ENCODE results near the gene SGTA. TPM values are rescaled to one million over a fixed set of nuclear protein-coding genes. Genes with fewer than 3 reads are reported as not detected.
A peak's percentile ranks its signal among the peaks of the same experiment; 100 is the strongest.

SGTA gene
- total and polyA plus RNA-seq, 2 of the 13 experiments (the other 11 are each of a cell fraction or from before 2014, with no cell fraction given), result 43.9 to 47.4 TPM

DNA sequence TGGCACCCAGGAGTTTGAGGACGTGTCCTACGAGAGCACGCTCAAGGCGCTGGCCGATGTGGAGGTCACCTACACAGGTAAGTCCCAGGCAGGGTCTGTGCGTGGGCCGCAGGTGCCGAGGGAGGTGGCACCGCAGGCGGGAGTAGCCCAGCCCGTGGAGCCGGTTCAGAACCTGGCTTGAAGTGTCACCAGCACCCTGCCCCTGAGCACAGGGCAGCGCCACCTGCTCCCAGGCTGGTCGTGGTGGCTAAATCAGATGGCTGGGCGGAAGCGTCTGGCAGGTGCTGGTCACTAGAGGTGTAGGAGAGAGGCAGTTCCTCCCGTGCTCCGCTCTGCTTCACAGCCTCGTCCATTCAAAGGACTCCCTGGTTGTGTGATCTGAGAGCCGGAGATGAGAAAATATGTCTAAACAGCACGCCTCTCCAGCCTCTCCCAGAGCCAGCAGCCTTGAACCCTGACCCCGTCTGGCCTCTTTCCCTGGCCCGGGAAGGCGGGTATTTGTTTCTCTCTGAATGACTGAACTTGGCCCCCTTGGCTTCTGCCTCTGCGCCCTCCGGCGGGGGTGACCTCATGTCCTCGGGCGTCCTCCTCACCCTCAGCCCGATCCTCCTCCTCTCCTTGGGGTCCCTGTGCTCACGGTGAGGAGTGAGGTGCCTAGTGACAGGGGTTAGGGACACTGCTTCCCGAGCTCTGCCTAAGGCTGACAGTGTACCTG, 7.6 kb upstream of the SGTA start (continued):
- TF ChIP-seq ZSCAN9 (CRISPR knock-in tag; IDR thresholded peaks at IDR 0.05; ENCODE audit: borderline replicate concordance) (peak; percentile 71), IKZF1 (IDR thresholded peaks at IDR 0.05) (no peak), ZNF850 (CRISPR knock-in tag; conservative IDR thresholded peaks at IDR 0.05) (no peak), ZSCAN29 (CRISPR knock-in tag; conservative IDR thresholded peaks at IDR 0.05) (peak; percentile 81; the same call in 1 of the 2 replicates), ZNF101 (CRISPR knock-in tag; IDR thresholded peaks at IDR 0.05; ENCODE audit: borderline replicate concordance, low read depth) (no peak), FOXA3 (CRISPR knock-in tag; IDR thresholded peaks at IDR 0.05) (peak; percentile 59; the same call in 1 of the 2 replicates), REL (CRISPR knock-in tag; conservative IDR thresholded peaks at IDR 0.05) (no peak), MAFG (CRISPR knock-in tag; IDR thresholded peaks at IDR 0.05) (no peak), MEF2D (CRISPR knock-in tag; IDR thresholded peaks at IDR 0.05) (peak; percentile 93), MED13 (CRISPR knock-in tag; IDR thresholded peaks at IDR 0.05) (no peak), SRSF1 (optimal IDR thresholded peaks at IDR 0.05; ENCODE audit: low read depth, low read length) (no peak), FLYWCH1 (CRISPR knock-in tag; IDR thresholded peaks at IDR 0.05) (no peak), ZNF547 (CRISPR knock-in tag; IDR thresholded peaks at IDR 0.05) (no peak), ARNT (IDR thresholded peaks at IDR 0.05) (no peak), MED1 (CRISPR knock-in tag; IDR thresholded peaks at IDR 0.05) (peak; percentile 89), MTA1 (CRISPR knock-in tag; IDR thresholded peaks at IDR 0.05; ENCODE audit: borderline replicate concordance) (peak; percentile 87), ZMYM2 (CRISPR knock-in tag; IDR thresholded peaks at IDR 0.05) (no peak), ZNF34 (CRISPR knock-in tag; IDR thresholded peaks at IDR 0.05; ENCODE audit: borderline replicate concordance) (no peak), NAIF1 (CRISPR knock-in tag; IDR thresholded peaks at IDR 0.05; ENCODE audit: borderline replicate concordance) (no peak)
- TF ChIP-seq, protein P1, sequence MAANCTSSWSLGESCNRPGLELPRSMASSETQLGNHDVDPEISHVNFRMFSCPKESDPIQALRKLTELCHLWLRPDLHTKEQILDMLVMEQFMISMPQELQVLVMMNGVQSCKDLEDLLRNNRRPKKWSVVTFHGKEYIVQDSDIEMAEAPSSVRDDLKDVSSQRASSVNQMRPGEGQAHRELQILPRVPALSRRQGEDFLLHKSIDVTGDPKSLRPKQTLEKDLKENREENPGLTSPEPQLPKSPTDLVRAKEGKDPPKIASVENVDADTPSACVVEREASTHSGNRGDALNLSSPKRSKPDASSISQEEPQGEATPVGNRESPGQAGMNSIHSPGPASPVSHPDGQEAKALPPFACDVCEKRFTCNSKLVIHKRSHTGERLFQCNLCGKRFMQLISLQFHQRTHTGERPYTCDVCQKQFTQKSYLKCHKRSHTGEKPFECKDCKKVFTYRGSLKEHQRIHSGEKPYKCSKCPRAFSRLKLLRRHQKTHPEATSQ (CRISPR knock-in tag; IDR thresholded peaks at IDR 0.05; ENCODE audit: borderline replicate concordance), result no peak
- TF ChIP-seq, protein P2, sequence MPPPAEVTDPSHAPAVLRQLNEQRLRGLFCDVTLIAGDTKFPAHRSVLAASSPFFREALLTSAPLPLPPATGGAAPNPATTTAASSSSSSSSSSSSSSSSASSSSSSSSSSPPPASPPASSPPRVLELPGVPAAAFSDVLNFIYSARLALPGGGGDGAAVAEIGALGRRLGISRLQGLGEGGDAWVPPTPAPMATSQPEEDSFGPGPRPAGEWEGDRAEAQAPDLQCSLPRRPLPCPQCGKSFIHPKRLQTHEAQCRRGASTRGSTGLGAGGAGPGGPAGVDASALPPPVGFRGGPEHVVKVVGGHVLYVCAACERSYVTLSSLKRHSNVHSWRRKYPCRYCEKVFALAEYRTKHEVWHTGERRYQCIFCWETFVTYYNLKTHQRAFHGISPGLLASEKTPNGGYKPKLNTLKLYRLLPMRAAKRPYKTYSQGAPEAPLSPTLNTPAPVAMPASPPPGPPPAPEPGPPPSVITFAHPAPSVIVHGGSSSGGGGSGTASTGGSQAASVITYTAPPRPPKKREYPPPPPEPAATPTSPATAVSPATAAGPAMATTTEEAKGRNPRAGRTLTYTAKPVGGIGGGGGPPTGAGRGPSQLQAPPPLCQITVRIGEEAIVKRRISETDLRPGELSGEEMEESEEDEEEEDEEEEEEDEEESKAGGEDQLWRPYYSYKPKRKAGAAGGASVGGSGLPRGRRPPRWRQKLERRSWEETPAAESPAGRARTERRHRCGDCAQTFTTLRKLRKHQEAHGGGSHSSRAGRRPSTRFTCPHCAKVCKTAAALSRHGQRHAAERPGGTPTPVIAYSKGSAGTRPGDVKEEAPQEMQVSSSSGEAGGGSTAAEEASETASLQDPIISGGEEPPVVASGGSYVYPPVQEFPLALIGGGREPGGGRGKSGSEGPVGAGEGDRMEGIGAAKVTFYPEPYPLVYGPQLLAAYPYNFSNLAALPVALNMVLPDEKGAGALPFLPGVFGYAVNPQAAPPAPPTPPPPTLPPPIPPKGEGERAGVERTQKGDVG (CRISPR knock-in tag; IDR thresholded peaks at IDR 0.05; ENCODE audit: borderline replicate concordance), result peak; percentile 88; the same call in 1 of the 2 replicates
- TF ChIP-seq, protein P3, sequence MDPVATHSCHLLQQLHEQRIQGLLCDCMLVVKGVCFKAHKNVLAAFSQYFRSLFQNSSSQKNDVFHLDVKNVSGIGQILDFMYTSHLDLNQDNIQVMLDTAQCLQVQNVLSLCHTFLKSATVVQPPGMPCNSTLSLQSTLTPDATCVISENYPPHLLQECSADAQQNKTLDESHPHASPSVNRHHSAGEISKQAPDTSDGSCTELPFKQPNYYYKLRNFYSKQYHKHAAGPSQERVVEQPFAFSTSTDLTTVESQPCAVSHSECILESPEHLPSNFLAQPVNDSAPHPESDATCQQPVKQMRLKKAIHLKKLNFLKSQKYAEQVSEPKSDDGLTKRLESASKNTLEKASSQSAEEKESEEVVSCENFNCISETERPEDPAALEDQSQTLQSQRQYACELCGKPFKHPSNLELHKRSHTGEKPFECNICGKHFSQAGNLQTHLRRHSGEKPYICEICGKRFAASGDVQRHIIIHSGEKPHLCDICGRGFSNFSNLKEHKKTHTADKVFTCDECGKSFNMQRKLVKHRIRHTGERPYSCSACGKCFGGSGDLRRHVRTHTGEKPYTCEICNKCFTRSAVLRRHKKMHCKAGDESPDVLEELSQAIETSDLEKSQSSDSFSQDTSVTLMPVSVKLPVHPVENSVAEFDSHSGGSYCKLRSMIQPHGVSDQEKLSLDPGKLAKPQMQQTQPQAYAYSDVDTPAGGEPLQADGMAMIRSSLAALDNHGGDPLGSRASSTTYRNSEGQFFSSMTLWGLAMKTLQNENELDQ (CRISPR knock-in tag; IDR thresholded peaks at IDR 0.05; ENCODE audit: borderline replicate concordance), result no peak
- TF ChIP-seq, protein P4, sequence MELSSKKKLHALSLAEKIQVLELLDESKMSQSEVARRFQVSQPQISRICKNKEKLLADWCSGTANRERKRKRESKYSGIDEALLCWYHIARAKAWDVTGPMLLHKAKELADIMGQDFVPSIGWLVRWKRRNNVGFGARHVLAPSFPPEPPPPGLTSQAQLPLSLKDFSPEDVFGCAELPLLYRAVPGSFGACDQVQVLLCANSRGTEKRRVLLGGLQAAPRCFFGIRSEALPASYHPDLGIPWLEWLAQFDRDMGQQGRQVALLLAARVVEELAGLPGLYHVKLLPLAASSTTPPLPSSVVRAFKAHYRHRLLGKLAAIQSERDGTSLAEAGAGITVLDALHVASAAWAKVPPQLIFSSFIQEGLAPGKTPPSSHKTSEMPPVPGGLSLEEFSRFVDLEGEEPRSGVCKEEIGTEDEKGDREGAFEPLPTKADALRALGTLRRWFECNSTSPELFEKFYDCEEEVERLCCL (CRISPR knock-in tag; IDR thresholded peaks at IDR 0.05; ENCODE audit: borderline replicate concordance), result no peak

Measured in HepG2 (cell line).